GM21786 (cell line): ENCODE measurements around the gene RAB12.
A peak's percentile ranks its signal among the peaks of the same experiment; 100 is the strongest.
"Not testable (repeated sequence)": the region's sequence is repeated elsewhere in the genome, so short reads cannot be mapped to it uniquely, and the experiment has no call there.

Experiments used
- ATAC-seq: cut with Tn5 transposase; IDR thresholded peaks from one replicate; pipeline ENCODE4 v1.9.1; 2021; ENCODE audit not compliant: unreplicated experiment

RAB12 gene, protein sequence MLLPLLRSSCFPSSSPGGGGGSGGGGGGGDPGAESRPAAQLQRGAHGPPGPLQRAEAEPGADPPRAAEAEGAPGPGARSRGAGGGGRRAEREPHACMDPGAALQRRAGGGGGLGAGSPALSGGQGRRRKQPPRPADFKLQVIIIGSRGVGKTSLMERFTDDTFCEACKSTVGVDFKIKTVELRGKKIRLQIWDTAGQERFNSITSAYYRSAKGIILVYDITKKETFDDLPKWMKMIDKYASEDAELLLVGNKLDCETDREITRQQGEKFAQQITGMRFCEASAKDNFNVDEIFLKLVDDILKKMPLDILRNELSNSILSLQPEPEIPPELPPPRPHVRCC

GRCh38 chr18:8608795-8609658 lies at the start of gene RAB12:
Gene RAB12 (plus strand): TSS chr18:8609437. CDS start chr18:8609440, 3 bp downstream.
- ATAC-seq: peak; percentile 32

GRCh38 chr18:8559612-8560186 lies 49.5 kb upstream of the RAB12 start:
- no peak for ATAC-seq

- ATAC-seq: no peak
These were observed 47.9 kb upstream of the RAB12 start for GRCh38 chr18:8561123-8561910.

GRCh38 chr18:8562070-8562469 lies 47.2 kb upstream of the RAB12 start:
- ATAC-seq: no peak

- no peak for ATAC-seq
These were observed 46.3 kb upstream of the RAB12 start for GRCh38 chr18:8562919-8563318.

- ATAC-seq: no peak
These were observed 37.8 kb upstream of the RAB12 start for GRCh38 chr18:8571399-8571798.

DNA sequence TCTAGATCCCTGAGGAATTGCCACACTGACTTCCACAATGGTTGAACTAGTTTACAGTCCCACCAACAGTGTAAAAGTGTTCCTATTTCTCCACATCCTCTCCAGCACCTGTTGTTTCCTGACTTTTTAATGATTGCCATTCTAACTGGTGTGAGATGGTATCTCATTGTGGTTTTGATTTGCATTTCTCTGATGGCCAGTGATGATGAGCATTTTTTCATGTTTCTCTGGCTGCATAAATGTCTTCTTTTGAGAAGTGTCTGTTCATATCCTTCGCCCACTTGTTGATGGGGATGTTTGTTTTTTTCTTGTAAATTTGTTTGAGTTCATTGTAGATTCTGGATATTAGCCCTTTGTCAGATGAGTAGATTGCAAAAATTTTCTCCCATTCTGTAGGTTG lies 35.5 kb upstream of the RAB12 start:
- ATAC-seq: not testable (repeated sequence)

- ATAC-seq: no peak
These were observed 24.4 kb upstream of the RAB12 start for GRCh38 chr18:8584798-8585197.

- ATAC-seq: no peak
These were observed 22.3 kb upstream of the RAB12 start for GRCh38 chr18:8586941-8587340.

DNA sequence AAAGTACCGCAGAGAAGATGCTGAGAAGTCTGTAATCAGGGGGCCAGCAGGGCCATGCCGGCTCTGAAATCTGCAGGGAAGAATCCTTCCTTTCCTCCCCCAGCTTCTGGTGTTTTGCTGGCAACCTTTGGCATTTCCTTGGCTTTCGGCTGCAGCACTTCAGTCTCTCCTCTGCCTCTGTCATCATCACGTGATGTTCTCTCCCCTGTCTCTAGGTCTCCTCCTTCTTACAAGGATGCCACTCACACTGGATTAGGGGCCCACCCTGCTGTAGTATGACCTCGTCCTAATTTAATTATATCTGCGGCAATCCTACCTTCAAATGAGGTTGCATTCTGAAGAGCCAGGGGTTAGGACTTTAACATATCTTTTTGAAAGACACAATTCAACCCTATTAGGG lies 13.8 kb upstream of the RAB12 start:
- no peak for ATAC-seq

DNA sequence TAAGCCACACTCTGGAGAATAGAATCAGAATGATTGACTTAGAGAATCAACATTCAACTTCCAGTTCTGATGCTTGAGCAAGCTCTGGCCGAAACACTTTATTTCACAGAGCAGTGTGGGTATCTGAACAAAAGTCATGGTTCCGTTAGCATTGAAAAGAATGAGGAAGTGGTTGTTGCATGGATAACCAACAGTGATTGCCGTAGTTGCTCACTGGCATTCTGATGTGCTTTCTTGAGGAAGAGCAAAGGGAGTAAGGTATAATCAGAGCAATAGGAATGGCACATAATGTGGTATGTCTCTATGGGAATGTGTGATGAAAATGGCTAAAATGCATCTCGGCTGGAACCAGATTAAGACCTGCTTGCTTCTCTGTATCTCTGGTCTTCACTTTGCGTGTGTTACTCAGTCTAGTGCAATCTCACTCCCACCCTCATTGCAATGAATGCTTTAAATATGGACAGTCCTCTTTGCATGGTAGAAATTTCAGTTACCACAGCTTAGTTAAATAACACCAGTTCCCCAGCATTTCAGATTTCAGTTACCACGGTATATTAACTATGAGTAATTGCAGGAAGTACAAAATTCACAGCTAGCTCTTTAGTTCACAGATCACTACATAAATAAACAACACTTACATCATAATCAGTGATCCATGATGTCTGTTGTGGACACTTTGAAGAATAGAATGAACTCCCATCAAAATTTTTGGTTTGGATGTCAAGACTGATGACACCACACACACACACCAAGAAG lies 7.8 kb upstream of the RAB12 start:
- peak; percentile 71 for ATAC-seq

- peak; percentile 20 for ATAC-seq
These were observed 7.2 kb upstream of the RAB12 start for GRCh38 chr18:8602040-8602439.

- no peak for ATAC-seq
These were observed 6.7 kb upstream of the RAB12 start for GRCh38 chr18:8602557-8602956.

- no peak for ATAC-seq
These were observed 5.3 kb upstream of the RAB12 start for GRCh38 chr18:8603663-8604520.

DNA sequence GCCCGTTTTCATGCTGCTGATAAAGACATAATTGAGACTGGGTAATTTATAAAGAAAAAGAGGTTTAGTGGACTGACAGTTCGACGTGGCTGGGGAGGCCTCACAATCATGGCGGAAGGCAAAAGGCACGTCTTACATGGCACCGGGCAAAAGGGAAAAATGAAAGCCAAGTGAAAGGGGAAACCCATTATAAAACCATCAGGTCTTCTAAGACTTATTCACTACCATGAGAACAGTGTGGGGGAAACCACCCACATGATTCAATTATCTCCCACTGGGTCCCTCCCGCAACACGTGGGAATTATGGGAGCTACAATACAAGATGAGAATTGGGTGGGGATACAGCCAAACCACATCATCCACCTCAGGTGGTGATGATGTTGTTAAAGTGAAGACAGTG lies 3.3 kb upstream of the RAB12 start:
- ATAC-seq: no peak

DNA sequence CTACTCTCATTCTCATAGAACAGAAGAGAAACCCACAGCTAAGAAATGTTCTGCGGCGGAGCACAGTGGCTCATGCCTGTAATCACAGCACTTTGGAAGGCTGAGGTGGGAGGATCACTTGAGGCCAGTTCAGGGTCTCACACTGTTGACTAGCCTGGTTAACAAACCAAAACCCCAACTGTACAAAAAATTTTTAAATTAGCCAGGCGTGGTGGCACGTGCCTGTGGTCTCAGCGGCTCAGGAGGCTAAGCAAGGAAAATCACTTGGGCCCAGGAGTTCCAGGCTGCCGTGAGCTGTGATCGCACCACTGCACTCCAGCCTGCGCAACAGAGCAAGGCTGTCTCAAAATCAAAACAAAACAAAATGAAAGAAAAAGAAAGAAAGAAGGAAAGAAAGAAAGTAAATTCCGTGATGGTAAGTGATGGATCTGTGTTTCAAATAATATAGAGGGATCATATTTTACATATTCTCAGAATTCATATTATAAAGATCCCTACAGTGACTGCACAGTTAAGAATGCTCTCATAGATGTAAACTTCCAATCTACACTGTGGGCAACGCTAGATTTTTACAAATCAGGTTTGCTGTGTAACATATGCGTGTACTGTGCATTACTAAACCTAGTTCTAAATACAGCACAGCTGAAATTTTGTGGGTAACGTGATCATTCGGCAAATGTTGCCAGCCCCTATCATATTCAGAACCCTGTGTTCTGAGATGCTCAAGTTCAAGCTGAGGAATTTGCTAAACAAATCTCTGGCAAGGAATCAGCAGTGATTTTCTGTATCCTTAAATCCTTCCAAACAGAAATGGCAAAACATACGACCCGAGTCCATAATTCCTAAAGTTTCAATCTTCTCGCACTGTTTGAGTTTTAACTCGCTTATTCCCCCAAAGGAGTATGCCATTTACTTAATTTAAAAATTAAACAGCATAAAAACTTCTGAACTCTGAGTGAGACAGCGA lies 1.2 kb upstream of the RAB12 start:
- peak; percentile 37 for ATAC-seq

DNA sequence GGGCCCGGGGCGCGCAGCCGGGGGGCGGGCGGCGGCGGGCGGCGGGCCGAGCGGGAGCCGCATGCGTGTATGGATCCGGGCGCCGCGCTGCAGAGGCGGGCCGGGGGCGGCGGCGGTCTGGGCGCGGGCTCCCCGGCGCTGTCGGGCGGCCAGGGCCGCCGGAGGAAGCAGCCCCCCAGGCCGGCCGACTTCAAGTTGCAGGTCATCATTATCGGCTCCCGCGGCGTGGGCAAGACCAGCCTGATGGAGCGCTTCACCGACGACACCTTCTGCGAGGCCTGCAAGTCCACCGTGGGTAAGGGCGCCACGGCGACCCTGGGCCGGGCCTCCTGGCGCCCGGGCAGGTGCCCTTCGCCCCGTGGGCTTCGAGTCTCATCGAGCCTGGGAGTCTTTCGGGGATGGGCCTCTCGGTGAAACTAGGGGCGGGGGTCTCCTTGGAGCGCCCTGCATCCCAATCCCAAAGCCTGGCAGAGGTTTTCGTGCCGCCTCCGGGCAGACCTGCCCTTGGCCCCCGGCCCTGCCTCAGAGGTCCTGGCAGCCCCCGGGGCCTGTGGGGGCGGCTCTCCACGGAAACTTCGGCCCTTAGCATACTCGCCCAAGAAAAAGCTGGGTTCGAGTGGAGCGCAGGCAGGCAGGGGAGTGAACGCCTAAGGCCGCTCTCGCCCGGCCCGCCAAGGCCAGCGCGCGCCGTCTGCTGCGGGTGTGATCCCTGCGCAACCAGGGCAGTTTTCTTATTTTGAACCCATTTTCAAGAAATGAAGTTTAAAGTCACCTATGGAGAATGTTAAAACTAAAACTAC lies 622 bp downstream of the RAB12 start:
- no peak for ATAC-seq
